BJ (cell line): ENCODE data around the gene OR6P1. TPM values are rescaled to one million over a fixed set of nuclear protein-coding genes. Genes with fewer than 3 reads are reported as not detected.

Source experiments
- CTCF ChIA-PET: fragments of 350-600 bp; formaldehyde crosslinking; extraction: SDS; loops from one replicate; lab custom pipeline; 2021; ENCODE audit warnings: antibody characterized with exemption, inconsistent platforms; lab: Yijun Ruan, JAX
- POLR2A ChIA-PET: fragments of 300-600 bp; sonication (Branson Sonifier 250); formaldehyde crosslinking; extraction: SDS; loops from one replicate; lab custom pipeline; 2021; ENCODE audit warnings: antibody characterized with exemption; lab: Charles Lee
- DNase-seq: peaks from one replicate; pipeline ENCODE4 v3.0.0-alpha.2; 2011; ENCODE audit warnings: low read depth
- H3K27me3 ChIP-seq: 2 replicates; pipeline ENCODE4 v1.6.0; 2011; ENCODE audit warnings: low read length; ENCODE audit not compliant: control insufficient read depth, insufficient read depth
- H3K36me3 ChIP-seq: 2 replicates; pipeline ENCODE4 v1.5.1; 2011; ENCODE audit warnings: low read length; ENCODE audit not compliant: control insufficient read depth, insufficient read depth
- H3K4me3 ChIP-seq: 2 replicates; pipeline ENCODE4 v1.5.1; 2011; ENCODE audit warnings: low read depth, mild to moderate bottlenecking, control low read depth, low read length
- polyA plus RNA-seq: library from polyadenylated mRNA; depleted of rRNA; stranded (reverse); fragments of >200 nt; gene quantifications from 2 replicates; pipeline ENCODE4 v1.2.3, GENCODE V29; 2011
- TF ChIP-seq, protein P1 (sequence below): IDR thresholded peaks from 2 replicates; pipeline ENCODE4 v1.5.1; 2011; ENCODE audit warnings: low read depth, mild to moderate bottlenecking, control low read depth, inconsistent platforms, low read length, moderate library complexity; ENCODE audit not compliant: insufficient read depth

The OR6P1 gene
- polyA plus RNA-seq, 1 experiment: not detected

DNA sequence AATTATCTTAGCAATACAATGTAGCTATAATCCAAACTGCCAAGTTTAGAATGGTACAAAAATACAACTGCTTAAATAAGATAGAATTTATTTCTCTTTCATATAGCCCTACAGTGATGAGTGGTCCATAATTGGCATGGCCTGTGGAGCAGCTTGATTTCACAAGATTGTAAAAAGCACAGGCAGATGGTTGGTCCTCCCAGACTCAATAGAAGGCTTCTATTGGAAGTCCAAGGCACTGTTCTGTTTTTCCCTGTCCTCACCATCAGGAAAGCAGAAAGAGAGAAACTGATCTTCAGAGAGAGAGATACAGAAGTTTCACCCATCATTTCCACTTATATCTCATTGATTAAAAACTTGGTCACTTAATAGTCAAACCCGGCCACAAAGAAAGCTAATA is 1.8 kb upstream of the OR6P1 start:
- DNase-seq: no peak
- Histone ChIP-seq H3K27me3 (no peaks in the 10 kb centered on the region), H3K4me3 (no peak overlapping the region), H3K36me3 (no peaks in the 10 kb centered on the region)
- POLR2A ChIA-PET: no interaction called here
- TF ChIP-seq, protein P1, sequence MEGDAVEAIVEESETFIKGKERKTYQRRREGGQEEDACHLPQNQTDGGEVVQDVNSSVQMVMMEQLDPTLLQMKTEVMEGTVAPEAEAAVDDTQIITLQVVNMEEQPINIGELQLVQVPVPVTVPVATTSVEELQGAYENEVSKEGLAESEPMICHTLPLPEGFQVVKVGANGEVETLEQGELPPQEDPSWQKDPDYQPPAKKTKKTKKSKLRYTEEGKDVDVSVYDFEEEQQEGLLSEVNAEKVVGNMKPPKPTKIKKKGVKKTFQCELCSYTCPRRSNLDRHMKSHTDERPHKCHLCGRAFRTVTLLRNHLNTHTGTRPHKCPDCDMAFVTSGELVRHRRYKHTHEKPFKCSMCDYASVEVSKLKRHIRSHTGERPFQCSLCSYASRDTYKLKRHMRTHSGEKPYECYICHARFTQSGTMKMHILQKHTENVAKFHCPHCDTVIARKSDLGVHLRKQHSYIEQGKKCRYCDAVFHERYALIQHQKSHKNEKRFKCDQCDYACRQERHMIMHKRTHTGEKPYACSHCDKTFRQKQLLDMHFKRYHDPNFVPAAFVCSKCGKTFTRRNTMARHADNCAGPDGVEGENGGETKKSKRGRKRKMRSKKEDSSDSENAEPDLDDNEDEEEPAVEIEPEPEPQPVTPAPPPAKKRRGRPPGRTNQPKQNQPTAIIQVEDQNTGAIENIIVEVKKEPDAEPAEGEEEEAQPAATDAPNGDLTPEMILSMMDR: no peak
- CTCF ChIA-PET: no interaction called here

DNA sequence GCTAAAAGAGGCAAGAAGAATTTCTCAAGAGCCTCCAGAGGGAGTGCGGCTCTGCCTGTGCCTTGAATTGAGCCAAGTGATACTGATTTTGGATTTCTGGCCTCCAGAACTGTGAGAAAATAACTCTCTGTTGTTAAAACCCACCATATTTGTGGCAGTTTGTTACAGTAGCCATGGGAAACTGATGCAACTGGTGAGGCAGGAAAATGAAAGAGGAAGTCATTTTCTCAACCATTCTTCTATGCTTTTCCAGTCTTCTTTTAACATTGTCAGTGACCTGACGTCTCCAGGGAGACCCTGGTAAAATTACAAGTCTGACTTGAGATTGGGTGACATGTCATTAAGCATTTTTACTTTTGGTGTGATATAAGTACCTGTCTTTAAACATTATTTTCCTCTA is 5.8 kb downstream of the OR6P1 start:
- ChIA-PET CTCF (no interaction called here), POLR2A (no interaction called here)
- DNase-seq: no peak
- H3K36me3 ChIP-seq: no peaks in the 10 kb centered on the region
- H3K4me3 ChIP-seq: no peak overlapping the region
- no peaks in the 10 kb centered on the region for H3K27me3 ChIP-seq
- TF ChIP-seq, protein P1: no peak

DNA sequence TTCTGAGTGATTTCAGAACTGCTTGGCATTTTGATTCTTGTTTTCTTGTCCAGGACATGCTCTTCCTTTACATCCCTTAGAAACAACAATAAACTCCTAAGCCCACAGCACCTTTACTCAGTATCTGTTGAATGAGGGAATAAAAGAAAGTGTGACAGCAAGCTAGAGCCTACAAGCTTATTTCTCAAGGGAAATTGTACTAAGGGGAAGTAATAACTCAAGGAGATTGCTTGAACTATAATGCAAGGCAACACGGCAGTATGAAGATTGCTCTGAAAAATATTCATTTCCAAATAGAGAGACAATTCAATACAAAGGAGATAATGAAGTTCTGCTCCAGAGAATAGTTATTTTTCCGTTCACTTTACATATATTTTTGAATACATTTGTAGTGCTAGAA is 6.5 kb downstream of the OR6P1 start:
- DNase-seq: no peak
- TF ChIP-seq, protein P1: no peak
- no peaks in the 10 kb centered on the region for H3K27me3 ChIP-seq
- no peaks in the 10 kb centered on the region for H3K36me3 ChIP-seq
- CTCF ChIA-PET: no interaction called here
- no peak overlapping the region for H3K4me3 ChIP-seq
- POLR2A ChIA-PET: no interaction called here

DNA sequence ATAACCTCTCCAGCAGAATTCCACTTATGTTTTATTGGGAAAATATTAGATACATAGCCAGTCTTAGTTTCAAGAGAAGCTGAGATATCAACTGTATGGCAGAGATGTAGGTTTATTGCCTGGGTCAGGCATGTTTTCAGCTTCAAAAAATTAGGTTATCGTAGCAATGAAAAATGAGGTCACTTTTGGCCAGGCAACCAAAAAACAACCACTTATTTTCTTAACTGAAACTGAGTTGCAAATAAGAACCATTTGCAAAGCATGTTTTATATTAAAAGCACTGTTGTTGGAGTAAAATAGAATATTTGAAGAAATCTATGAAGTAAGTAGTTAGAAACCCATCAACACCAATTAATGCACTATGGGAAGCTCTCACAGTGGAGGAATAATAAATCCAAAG is 10.7 kb downstream of the OR6P1 start:
- CTCF ChIA-PET: no interaction called here
- TF ChIP-seq, protein P1: no peak

DNA sequence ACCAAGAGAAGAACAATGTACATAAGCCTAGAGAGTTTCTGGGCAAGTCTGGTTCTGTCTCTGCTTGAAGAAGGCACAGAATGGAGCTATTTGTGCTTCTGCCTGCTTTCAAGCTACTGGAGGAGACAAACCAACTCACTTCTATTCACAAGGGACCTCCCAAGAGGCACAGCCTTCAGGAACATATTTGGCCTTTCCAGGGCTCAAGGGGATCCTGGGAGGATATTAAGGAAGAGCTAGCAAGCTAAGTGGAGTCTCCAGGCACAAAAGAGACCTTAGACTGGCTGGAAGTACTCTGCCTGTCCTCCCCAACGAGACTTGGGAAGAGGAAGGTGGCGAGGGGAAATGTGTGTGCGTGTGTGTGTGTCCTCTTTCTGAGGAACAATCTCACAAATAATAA is 16.0 kb downstream of the OR6P1 start, which contains the start of gene OR6Y1:
TSS of gene OR6Y1 (minus strand) at position 54 of the 400 bp plus-strand sequence. CDS start 6,300 bp downstream, outside the sequence.
- no peak for DNase-seq
- Histone ChIP-seq H3K27me3 (no peaks in the 10 kb centered on the region), H3K36me3 (no peaks in the 10 kb centered on the region), H3K4me3 (no peak within 1 kb of the TSS)
- ChIA-PET CTCF (no interaction called here), POLR2A (no interaction called here)
- TF ChIP-seq, protein P1: no peak

More for the DNA sequence above, 10.7 kb downstream of the OR6P1 start:
- Histone ChIP-seq H3K27me3 (no peaks in the 10 kb centered on the region), H3K4me3 (no peak overlapping the region), H3K36me3 (no peaks in the 10 kb centered on the region)
- POLR2A ChIA-PET: no interaction called here
- no peak for DNase-seq
